ENCODE results near the gene CFDP1. TPM values are rescaled to one million over a fixed set of nuclear protein-coding genes. Genes with fewer than 3 reads are reported as not detected.

CFDP1 gene
- total RNA-seq, 2 donors from 2014 or later = 33.6 to 34.7 TPM

DNA sequence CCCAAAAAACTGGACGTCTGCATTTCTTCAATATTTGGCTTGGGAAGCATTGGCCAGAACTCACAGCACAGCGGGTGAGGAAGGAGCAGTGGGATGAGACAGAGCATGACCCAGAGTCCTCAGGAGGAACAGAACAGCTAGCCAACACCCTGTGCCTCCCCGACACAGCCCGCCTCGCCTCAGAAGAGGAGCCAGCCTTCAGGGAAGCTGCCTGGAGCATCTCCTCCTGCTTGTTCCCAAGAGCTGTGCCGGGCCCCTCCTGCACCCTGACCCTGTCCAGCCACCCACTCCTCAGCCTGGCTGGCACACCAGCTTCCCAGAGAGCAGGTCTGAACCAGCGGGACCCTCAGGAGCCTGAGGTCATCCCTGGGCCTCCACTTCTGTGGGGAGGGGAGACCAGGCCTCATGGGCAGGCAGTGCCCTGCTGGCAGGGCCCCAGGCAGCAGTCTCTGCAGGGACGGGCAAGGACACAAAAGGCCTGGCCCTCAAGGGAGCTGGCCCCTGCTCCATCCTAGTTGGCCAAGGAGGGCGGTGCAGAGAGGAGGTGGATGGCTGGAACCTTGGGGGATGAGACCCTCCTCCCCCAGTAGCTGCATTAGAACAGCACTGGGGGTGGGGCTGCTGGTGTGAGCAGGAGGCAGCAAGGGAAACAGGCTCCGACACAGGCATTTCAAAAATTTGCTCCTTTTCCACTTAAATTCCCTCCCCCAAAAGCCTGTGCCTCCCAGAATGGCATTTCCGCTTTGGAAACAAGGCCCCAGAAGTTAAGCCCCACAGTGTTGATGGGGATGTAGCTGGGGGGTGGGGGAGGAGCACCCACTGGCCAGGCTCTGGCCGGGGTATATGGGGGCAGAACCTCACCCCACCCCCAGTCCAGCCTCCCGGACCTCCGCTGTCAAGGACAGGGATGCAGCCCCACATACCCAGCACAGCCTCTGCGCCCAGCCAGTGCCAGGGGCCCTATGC, 180.1 kb downstream of the CFDP1 start:
- Mint-ChIP-seq H3K36me3 (ENCODE audit: low read depth) (no peaks in the 10 kb centered on the region), H3K27me3 (peaks cover 50% of the 10 kb centered on the region), H3K4me3 (peak overlapping the region; percentile 39), H3K4me1 (peaks cover 9% of the 10 kb centered on the region), H3K27ac (no peak overlapping the region)
- no peak for ATAC-seq
- no peaks in the 10 kb centered on the region for H3K9me3 ChIP-seq (ENCODE audit: control insufficient read depth, low read length, poor library complexity, severe bottlenecking)
- no peak for DNase-seq

DNA sequence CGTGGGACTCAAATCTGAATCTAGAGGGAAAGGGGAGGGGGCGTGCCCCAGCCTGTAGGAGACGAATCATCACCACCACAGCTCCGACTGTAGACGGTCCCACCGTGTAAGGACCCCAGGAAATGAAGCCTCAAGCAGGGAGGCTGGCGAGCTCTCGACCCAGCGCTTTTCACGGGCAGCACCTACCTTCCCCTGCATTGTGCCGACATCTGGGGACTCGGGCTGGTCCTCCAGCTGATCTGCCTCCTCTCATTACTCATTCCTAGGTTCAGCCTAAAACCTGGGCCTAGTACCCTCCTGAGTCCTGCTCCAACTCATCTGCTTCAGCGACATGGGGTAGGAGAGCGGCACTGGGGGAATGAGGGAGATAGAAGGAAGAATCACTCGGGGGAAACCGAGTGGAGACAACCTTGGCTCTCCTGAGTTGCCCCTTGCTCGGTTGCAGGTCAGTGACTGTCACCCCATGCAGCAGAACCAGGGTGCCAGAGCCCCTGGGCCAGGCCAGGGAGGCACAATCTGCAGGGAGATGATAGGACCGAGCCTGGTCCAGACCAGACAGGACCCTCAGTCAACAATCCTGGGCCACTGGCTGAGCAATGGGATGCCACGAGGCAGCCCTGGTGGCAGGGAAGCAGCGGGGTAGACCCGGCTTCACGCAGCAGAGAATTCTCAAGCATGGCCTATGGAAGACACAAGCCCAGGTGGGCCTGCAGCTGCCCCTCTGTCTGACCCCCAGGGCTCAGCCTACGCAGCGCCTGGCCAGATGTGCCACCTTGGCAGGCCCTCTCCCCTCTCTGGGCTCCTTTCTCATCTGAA, 181.0 kb downstream of the CFDP1 start:
- DNase-seq (no peak), ATAC-seq (no peak)
- H3K4me3 Mint-ChIP-seq = peak overlapping the region; percentile 86
- no peaks in the 10 kb centered on the region for H3K36me3 Mint-ChIP-seq (ENCODE audit: low read depth)
- H3K9me3 ChIP-seq (ENCODE audit: control insufficient read depth, low read length, poor library complexity, severe bottlenecking) = no peaks in the 10 kb centered on the region
- no peak overlapping the region for H3K27ac Mint-ChIP-seq
- peaks cover 11% of the 10 kb centered on the region for H3K4me1 Mint-ChIP-seq
- H3K27me3 Mint-ChIP-seq = peaks cover 52% of the 10 kb centered on the region

DNA sequence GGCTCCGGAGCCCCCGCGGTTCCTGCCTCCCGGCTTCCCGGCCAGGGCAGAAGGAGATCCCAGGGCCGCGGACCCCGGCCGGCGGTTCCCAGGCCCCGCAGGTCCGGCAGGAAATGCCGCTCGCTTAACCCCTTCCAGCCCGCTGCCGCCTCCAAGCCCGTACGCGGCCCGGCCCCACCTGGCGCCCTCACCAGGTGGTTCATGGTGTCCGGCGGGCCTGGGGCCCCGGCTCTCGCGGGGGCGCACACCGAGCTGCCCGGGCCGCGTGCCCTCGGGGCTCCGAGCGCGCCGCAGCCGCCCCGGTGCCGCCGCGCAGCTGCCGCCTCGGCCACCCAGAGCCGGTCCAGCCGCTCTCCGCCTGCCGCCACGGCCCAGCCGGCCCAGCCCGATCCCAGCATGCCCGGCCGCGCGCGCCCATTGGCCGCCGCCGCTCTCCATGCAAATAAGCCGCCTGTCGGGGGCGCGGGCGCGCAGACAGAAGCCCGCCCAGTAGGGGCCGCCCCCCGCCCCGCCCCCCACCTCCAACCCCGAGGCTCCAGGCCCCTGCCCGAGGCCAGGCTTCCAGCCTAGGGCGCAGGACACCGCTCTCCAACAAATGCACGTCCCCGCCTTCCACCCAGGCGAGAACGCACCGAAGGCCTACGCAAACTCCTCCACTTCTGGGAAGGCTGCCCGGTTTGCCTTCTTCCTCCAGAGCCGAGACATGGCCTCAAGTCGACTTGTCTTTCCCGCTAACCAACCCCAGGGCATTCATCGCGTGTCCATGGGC, 181.8 kb downstream of the CFDP1 start, which contains the start of gene BCAR1:
BCAR1 (minus strand) TSS at position 345 of the 769 bp plus-strand sequence; CDS start at position 203, 142 bp downstream.
- no peak within 1 kb of the TSS for H3K27ac Mint-ChIP-seq
- ATAC-seq (peak; percentile 62), DNase-seq (no peak)
- no peaks in the 10 kb centered on the region for H3K9me3 ChIP-seq (ENCODE audit: control insufficient read depth, low read length, poor library complexity, severe bottlenecking)
- peak within 1 kb of the TSS; percentile 86 for H3K4me3 Mint-ChIP-seq
- H3K4me1 Mint-ChIP-seq = peaks cover 11% of the 10 kb centered on the region
- no peaks in the 10 kb centered on the region for H3K36me3 Mint-ChIP-seq (ENCODE audit: low read depth)
- H3K27me3 Mint-ChIP-seq = peaks cover 52% of the 10 kb centered on the region

DNA sequence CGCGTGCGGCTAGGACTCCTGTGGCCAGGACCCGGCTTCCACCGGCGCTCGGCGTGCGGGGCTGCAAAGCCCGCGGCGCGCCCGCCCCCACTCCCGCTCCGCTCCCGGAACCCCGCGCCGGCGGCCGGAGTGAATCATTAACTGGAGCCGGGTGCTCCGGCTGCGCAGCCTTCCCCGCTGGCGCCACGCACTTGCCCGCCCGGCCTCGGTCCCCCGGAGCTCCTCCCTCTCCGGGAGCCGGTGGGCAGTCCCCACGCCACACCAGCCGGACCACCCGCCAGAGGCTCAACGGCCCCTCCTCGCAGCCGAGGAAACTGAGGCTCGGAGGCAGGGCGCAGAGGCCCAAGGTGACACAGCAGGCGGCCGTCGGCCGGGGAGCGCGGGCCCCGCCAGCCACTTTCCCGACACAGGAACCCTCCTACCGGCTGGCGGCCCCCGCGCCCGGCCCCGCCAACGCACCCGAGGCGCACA, 182.5 kb downstream of the CFDP1 start:
- Mint-ChIP-seq H3K27me3 (peaks cover 52% of the 10 kb centered on the region), H3K4me1 (peaks cover 11% of the 10 kb centered on the region), H3K4me3 (peak overlapping the region; percentile 80), H3K27ac (no peak overlapping the region), H3K36me3 (ENCODE audit: low read depth) (no peaks in the 10 kb centered on the region)
- DNase-seq = peak in 1 of 3 donors; percentile 16
- H3K9me3 ChIP-seq (ENCODE audit: control insufficient read depth, low read length, poor library complexity, severe bottlenecking) = no peaks in the 10 kb centered on the region
- peak; percentile 26 for ATAC-seq

DNA sequence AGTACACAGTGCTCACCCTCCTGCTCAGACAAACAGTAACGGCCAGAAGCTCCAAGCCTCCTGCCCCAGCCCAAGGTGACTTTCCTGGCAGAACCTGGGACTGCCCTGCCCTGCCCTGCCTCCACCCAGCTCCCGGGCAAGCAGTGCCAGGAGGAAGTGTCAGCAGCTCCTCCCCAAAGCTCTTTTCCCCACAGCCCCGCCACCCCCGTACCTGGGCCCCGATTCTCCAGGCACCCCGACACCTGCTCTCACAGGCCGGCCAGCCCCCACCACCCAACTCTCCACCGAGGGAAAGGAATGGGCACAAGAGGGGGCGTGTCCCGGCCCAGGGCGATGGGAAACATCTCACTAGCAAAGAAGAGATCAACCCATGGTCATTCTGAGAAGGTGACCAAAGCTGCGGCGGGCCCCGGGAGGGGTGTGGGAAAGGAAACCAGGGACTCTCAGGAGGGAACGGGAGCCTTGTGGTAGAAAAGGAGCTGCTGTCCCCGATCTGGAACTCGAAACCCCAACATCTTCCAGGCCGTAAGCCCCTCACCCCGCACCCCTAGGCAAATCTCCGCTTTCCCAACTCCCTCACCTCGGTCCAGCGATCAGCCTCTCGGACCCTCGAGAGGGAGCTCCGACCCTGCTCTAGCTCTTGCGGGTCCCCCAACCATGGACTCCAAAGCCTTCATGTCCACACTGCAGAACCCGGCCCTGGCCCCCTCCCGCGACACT, 183.1 kb downstream of the CFDP1 start:
- Mint-ChIP-seq H3K4me3 (peak overlapping the region; percentile 80), H3K27me3 (peaks cover 49% of the 10 kb centered on the region), H3K36me3 (ENCODE audit: low read depth) (no peaks in the 10 kb centered on the region), H3K27ac (no peak overlapping the region), H3K4me1 (peaks cover 11% of the 10 kb centered on the region)
- DNase-seq = no peak
- H3K9me3 ChIP-seq (ENCODE audit: control insufficient read depth, low read length, poor library complexity, severe bottlenecking) = no peaks in the 10 kb centered on the region
- peak; percentile 6 for ATAC-seq

DNA sequence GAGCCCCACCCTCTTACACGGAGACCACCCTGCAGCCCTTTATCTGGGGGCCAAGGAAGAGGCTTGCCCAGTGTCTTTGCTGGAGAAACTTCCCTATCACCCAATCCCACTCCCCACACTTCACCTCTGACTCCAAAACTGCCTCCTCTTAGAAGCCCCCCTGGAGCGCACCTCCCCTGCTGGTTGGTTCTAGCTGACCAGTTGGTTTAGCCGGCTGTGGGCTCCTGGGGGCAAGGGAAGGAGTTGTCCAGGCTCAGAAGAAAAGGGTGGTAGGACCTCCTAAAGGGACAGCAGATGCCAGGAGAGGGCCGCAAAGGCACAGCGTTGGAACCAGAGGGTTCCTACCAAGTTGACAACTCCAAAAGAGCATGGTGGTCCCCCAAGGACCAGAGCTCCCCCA, 183.9 kb downstream of the CFDP1 start:
- Mint-ChIP-seq H3K4me3 (no peak overlapping the region), H3K27ac (no peak overlapping the region), H3K4me1 (peaks cover 13% of the 10 kb centered on the region), H3K27me3 (peaks cover 41% of the 10 kb centered on the region), H3K36me3 (ENCODE audit: low read depth) (no peaks in the 10 kb centered on the region)
- DNase-seq (no peak), ATAC-seq (no peak)
- no peaks in the 10 kb centered on the region for H3K9me3 ChIP-seq (ENCODE audit: control insufficient read depth, low read length, poor library complexity, severe bottlenecking)

DNA sequence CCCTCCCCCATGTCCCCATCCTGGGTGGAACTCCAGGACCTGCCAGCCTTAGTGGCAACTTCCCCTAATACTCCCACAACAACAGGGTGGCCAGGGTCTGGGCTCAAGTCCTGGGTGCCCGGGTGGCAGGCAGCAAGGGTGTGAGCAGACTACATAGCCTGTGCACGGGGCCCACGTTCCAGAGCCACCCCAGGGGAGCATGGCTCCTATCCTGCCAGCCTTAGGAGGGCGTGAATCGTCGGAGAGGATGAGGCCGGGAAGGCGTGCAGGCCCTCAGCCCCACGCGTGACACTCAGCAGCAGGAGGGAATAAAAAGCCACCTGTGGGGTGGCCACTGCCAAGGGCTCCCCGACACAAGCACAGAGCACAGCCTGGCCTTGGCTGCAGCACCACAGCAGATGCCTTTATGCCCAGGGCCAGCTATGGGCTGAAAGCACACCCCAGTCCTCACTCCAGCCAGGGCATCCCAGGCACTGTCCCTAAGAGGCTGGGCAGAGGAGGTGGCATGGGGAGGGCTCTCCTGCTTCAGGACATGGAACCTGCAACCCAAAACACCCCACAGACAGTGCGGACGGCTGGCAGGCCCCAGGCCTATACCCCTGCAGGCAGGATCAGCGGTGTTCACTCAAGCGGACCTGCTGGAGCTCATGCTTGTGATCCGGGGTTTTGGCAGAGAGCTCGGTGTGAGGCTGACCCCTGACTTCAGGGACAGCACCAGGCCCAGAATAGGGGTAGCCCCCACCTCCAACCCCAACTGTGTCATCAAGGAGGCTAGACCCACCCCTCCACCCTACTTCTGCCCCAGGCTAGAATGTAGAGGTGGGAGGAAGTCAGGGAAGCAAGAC, 184.5 kb downstream of the CFDP1 start:
- Mint-ChIP-seq H3K27me3 (peaks cover 34% of the 10 kb centered on the region), H3K27ac (no peak overlapping the region), H3K36me3 (ENCODE audit: low read depth) (no peaks in the 10 kb centered on the region), H3K4me3 (no peak overlapping the region), H3K4me1 (peaks cover 17% of the 10 kb centered on the region)
- DNase-seq (no peak), ATAC-seq (no peak)
- H3K9me3 ChIP-seq (ENCODE audit: control insufficient read depth, low read length, poor library complexity, severe bottlenecking) = no peaks in the 10 kb centered on the region

DNA sequence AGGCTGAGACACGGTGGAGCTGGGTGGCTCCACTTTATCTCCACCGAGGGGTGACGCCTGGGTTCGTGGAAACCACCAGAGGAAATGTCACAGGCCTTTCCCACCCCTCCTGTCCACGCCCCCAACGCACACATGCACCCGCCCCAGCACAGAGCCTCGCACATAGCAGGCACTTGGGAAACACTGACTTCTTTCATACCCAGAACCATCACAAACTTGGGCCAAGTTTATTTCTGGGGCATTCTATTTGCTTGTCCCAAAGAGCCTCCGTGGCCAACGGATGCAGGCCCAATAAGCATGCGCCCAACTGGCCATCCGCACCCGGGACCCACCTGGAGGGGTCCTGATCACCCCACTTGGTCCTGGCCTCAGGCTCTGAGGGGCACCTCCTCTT, 185.2 kb downstream of the CFDP1 start:
- Mint-ChIP-seq H3K4me1 (peaks cover 19% of the 10 kb centered on the region), H3K27me3 (peaks cover 29% of the 10 kb centered on the region), H3K4me3 (no peak overlapping the region), H3K36me3 (ENCODE audit: low read depth) (no peaks in the 10 kb centered on the region), H3K27ac (no peak overlapping the region)
- no peak for ATAC-seq
- H3K9me3 ChIP-seq (ENCODE audit: control insufficient read depth, low read length, poor library complexity, severe bottlenecking) = no peaks in the 10 kb centered on the region
- no peak for DNase-seq

DNA sequence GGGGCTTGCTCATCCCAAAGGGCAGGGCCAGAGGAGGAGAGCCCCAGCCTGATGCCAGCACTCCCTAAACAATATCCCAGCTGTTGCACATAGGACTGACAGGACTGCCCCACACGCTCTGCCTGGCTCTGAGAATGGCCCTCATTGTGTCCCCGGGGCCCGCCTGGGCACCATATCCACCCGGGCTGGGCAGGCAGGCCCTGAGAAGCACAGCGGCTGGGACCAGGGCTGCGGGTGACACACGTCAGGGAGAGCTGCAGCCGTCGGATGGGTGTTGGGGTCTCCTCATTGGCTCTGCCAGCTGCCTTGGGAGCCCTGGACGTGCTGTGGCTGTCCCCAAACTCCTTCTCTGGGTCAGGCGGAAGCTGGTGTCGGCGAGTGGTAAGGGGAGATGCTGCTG, 186.1 kb downstream of the CFDP1 start:
- Mint-ChIP-seq H3K4me1 (peaks cover 20% of the 10 kb centered on the region), H3K4me3 (no peak overlapping the region), H3K27ac (no peak overlapping the region), H3K36me3 (ENCODE audit: low read depth) (no peaks in the 10 kb centered on the region), H3K27me3 (peaks cover 20% of the 10 kb centered on the region)
- ATAC-seq (no peak), DNase-seq (no peak)
- no peaks in the 10 kb centered on the region for H3K9me3 ChIP-seq (ENCODE audit: control insufficient read depth, low read length, poor library complexity, severe bottlenecking)

DNA sequence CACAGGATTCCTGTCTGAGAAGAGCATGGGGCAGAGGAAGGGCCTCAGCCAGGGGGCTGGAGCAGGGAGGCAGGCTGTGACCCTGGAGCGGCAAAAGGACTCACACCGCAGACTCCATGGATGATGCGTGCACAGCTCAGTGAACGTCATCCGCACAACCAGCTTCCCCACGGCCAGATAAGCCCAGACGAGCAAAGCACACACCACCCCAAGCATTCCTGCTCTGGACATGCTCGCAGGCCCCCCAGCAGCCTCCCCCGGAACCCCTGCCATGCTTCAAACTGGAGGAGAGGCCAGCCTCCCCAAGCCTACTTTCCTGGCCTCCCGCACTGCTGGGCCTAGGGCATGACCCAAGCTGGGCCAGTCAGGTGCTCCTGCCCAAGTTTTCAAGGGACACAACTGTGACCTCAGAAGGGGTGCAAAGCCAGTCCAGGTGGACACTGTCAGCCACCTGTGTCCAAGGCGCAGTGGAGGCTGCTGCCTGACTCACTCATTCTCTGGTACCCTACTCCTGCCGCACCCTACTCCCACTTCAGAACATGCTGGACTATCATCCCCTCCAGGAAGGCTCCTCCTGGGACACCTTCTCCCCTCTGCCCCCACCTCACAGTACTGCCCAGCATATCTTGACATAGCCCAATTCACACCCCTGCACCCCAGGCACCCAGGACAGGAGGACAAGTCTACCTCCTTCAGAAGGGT, 186.6 kb downstream of the CFDP1 start:
- no peak for DNase-seq
- Mint-ChIP-seq H3K27ac (no peak overlapping the region), H3K36me3 (ENCODE audit: low read depth) (no peaks in the 10 kb centered on the region), H3K4me3 (no peak overlapping the region), H3K27me3 (peaks cover 15% of the 10 kb centered on the region), H3K4me1 (peaks cover 16% of the 10 kb centered on the region)
- ATAC-seq = no peak
- H3K9me3 ChIP-seq (ENCODE audit: control insufficient read depth, low read length, poor library complexity, severe bottlenecking) = no peaks in the 10 kb centered on the region
